Neural progenitor cell (in vitro differentiated cells): ENCODE data around the gene XRCC1.

Experiments used
- CTCF ChIP-seq: fragments of 200-600 bp; sonication (generic); IDR thresholded peaks from 2 replicates; pipeline ENCODE4 v1.5.1; 2017; ENCODE audit warnings: antibody characterized with exemption, mild to moderate bottlenecking
- EZH2 ChIP-seq: fragments of 200-600 bp; sonication (generic); IDR thresholded peaks from 2 replicates; pipeline ENCODE4 v1.6.1; 2017; ENCODE audit warnings: antibody characterized with exemption, mild to moderate bottlenecking, moderate library complexity
- EZH2phosphoT487 ChIP-seq: fragments of 200-600 bp; sonication (generic); IDR thresholded peaks from 2 replicates; pipeline ENCODE4 v1.6.1; 2017; ENCODE audit warnings: antibody characterized with exemption

GRCh38 chr19:43548706-43549105 is 26.6 kb downstream of the XRCC1 start:
- TF ChIP-seq CTCF (no peak), EZH2phosphoT487 (no peak), EZH2 (no peak)
